ENCODE results near the gene ARHGEF17. TPM values are rescaled to one million over a fixed set of nuclear protein-coding genes. Genes with fewer than 3 reads are reported as not detected.

ARHGEF17 gene
- total RNA-seq, 4 donors from 2014 or later = 12.0 to 44.9 (median 27.1) TPM

DNA sequence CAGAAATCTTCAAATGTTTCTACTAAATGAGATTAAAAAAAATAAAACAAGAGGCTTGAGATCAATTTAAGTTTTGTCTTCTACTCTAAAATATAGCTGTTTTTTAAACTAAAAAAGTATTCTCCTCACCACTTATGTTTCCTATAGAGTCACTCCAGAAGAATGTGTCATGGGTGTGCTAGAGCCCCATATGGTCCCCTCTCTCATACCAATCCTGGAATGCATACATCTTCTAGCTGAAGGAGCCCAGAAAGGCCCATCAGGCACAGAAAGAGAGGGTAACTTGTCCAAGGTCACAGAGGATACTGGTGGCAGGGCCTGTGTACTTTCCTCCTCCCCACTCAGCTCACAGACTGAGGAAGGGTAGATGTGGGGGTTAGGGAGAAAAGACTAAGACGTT lies 102.6 kb downstream of the ARHGEF17 start:
- intact Hi-C loops (cut with DNase I; ENCODE audit: low total_unique reads) (no loop called here), in situ Hi-C loops (cut with MboI; ENCODE audit: low pct_ligation_motif_present in 1 of 4, low pct_unique_long_range_greater_than_20kb in 1 of 4, low sequenced_read_pairs in 3 of 4) (no loop called here)
- TF ChIP-seq POLR2A (IDR thresholded peaks at IDR 0.05) = no peak
- TF ChIP-seq, protein P1, sequence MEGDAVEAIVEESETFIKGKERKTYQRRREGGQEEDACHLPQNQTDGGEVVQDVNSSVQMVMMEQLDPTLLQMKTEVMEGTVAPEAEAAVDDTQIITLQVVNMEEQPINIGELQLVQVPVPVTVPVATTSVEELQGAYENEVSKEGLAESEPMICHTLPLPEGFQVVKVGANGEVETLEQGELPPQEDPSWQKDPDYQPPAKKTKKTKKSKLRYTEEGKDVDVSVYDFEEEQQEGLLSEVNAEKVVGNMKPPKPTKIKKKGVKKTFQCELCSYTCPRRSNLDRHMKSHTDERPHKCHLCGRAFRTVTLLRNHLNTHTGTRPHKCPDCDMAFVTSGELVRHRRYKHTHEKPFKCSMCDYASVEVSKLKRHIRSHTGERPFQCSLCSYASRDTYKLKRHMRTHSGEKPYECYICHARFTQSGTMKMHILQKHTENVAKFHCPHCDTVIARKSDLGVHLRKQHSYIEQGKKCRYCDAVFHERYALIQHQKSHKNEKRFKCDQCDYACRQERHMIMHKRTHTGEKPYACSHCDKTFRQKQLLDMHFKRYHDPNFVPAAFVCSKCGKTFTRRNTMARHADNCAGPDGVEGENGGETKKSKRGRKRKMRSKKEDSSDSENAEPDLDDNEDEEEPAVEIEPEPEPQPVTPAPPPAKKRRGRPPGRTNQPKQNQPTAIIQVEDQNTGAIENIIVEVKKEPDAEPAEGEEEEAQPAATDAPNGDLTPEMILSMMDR (IDR thresholded peaks at IDR 0.05) = no peak
- Histone ChIP-seq H3K27ac (no peak overlapping the region), H3K9me3 (no peaks in the 10 kb centered on the region), H3K4me1 (peaks cover 0 to 14% (median 0%) of the 10 kb centered on the region in 4 donors), H3K4me3 (no peak overlapping the region), H3K36me3 (no peaks in the 10 kb centered on the region), H3K27me3 (no peaks in the 10 kb centered on the region)
- 77 to 80% methylated on average over 1 of the region's 1 CpG for WGBS, 2 donors (ENCODE audit: low coverage in 1 of 2)
- no peak for DNase-seq

DNA sequence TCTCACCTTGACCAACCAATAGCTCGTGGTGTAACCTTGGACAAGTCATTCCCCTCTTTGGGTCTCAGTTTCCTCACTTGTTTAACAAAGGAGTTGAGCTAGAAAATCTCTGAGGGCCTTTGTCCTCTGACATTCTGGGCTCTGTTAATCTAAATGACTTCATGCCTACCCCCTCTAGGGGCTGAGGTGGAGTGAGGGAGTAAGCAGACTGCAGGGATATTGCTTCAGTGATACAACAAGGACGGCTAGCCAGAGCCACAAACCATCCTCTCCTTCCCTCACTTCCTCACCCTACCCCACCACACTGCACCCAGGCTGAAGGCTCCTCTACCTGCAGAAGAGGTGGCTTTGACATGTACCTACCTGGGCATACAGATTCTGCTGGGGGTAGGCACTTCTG lies 103.0 kb downstream of the ARHGEF17 start:
- 69 to 89% methylated on average over 1 to 2 of the region's 2 CpGs for WGBS, 2 donors (ENCODE audit: low coverage in 1 of 2)
- no peak for DNase-seq
- Histone ChIP-seq H3K27me3 (no peaks in the 10 kb centered on the region), H3K27ac (no peak overlapping the region), H3K4me3 (no peak overlapping the region), H3K4me1 (peaks cover 0 to 18% (median 0%) of the 10 kb centered on the region in 4 donors), H3K9me3 (no peaks in the 10 kb centered on the region), H3K36me3 (no peaks in the 10 kb centered on the region)
- TF ChIP-seq POLR2AphosphoS5 (IDR thresholded peaks at IDR 0.05) (no peak), EP300 (IDR thresholded peaks at IDR 0.05; ENCODE audit: low read depth) (no peak), POLR2A (IDR thresholded peaks at IDR 0.05) (no peak)
- TF ChIP-seq, protein P1 (IDR thresholded peaks at IDR 0.05) = no peak
- intact Hi-C loops (cut with DNase I; ENCODE audit: low total_unique reads) (no loop called here), in situ Hi-C loops (cut with MboI; ENCODE audit: low pct_ligation_motif_present in 1 of 4, low pct_unique_long_range_greater_than_20kb in 1 of 4, low sequenced_read_pairs in 3 of 4) (no loop called here)

DNA sequence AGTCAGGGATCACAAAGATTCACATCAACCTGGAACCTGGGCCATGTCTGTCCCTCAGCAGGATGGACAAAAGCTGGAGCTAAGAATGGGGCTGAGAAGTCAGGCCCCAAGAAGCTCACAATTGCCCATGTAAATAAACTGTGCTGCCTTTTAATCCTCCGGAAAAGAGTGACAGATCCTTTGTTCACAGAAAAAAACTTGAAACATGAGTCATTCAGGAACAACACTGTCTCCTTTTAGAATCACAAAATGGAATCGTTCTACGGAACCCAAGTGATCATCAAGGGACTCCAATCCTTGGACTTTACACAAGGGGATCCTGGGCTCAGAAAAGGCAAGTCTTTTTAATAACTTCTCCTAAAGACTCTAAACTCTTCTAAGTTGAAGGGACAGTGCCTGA lies 104.2 kb downstream of the ARHGEF17 start:
- no peaks in the 10 kb centered on the region for H3K9me3 ChIP-seq
- H3K4me3 ChIP-seq = no peak overlapping the region
- H3K27ac ChIP-seq = no peak overlapping the region
- no peaks in the 10 kb centered on the region for H3K36me3 ChIP-seq
- in situ Hi-C loops (cut with MboI; ENCODE audit: low pct_ligation_motif_present in 1 of 4, low pct_unique_long_range_greater_than_20kb in 1 of 4, low sequenced_read_pairs in 3 of 4) = no loop called here
- intact Hi-C loops (cut with DNase I; ENCODE audit: low total_unique reads) = no loop called here
- TF ChIP-seq POLR2AphosphoS5 (IDR thresholded peaks at IDR 0.05) = no peak
- TF ChIP-seq, protein P1 (IDR thresholded peaks at IDR 0.05) = no peak
- TF ChIP-seq POLR2A (IDR thresholded peaks at IDR 0.05) = no peak
- no peak for TF ChIP-seq EP300 (IDR thresholded peaks at IDR 0.05; ENCODE audit: low read depth)
- 86 to 100% methylated on average over 3 of the region's 3 CpGs for WGBS, 2 donors (ENCODE audit: low coverage in 1 of 2)
- no peaks in the 10 kb centered on the region for H3K27me3 ChIP-seq
- DNase-seq = no peak
- H3K4me1 ChIP-seq = peaks cover 0 to 18% (median 0%) of the 10 kb centered on the region in 4 donors

DNA sequence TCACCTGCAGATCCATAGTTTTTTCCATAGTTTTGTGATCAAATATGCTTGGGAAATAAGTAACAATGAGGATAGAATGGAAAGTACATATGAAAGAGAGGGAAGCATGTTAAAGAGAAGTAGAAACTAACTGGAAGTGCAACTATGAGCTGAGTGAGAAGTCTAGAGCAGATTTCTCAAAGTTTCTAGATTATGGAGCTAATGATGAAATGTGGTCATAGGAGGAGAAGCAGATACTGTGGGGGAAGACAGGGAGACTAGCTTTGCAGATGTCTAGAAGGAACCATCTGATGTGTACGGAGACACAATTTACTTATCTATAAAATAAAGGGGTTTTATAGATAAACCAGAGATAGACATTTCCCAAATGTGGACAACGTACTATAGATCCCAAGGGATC lies 105.2 kb downstream of the ARHGEF17 start:
- intact Hi-C loops (cut with DNase I; ENCODE audit: low total_unique reads) (no loop called here), in situ Hi-C loops (cut with MboI; ENCODE audit: low pct_ligation_motif_present in 1 of 4, low pct_unique_long_range_greater_than_20kb in 1 of 4, low sequenced_read_pairs in 3 of 4) (no loop called here)
- H3K27ac ChIP-seq = no peak overlapping the region
- peaks cover 0 to 18% (median 0%) of the 10 kb centered on the region in 4 donors for H3K4me1 ChIP-seq
- H3K36me3 ChIP-seq = no peaks in the 10 kb centered on the region
- H3K9me3 ChIP-seq = no peaks in the 10 kb centered on the region
- no peak overlapping the region for H3K4me3 ChIP-seq
- WGBS, 2 donors (ENCODE audit: low coverage in 1 of 2) = 94 to 96% methylated on average over 2 of the region's 2 CpGs
- DNase-seq = no peak
- TF ChIP-seq POLR2AphosphoS5 (IDR thresholded peaks at IDR 0.05) (no peak), EP300 (IDR thresholded peaks at IDR 0.05; ENCODE audit: low read depth) (no peak), POLR2A (IDR thresholded peaks at IDR 0.05) (no peak)
- TF ChIP-seq, protein P1 (IDR thresholded peaks at IDR 0.05) = no peak
- H3K27me3 ChIP-seq = no peaks in the 10 kb centered on the region

Data from transverse colon (tissue), 4 donors.